Stimulated activated CD4-positive, alpha-beta T cell treated with anti-CD3 and anti-CD28 coated beads, Interleukin-15, amount 100 ng/mL, for 24 hours (primary cell): Measurements from ENCODE around the gene CFAP68.
"Not testable (repeated sequence)": the region's sequence is repeated elsewhere in the genome, so short reads cannot be mapped to it uniquely, and the experiment has no call there.

Experiments used
- DNase-seq: peaks from one replicate; pipeline ENCODE4 v3.0.0-alpha.2; 2020

Gene CFAP68

GRCh38 chr11:111870886-111871692 lies 8.3 kb upstream of the CFAP68 start, which contains the start of gene ALG9:
Gene ALG9, minus strand, starts transcription at chr11:111871581. Its CDS starts 99 bp downstream, at chr11:111871482.
- DNase-seq, result peak; percentile 92

GRCh38 chr11:111871693-111872161 lies 7.6 kb upstream of the CFAP68 start:
- DNase-seq, result no peak

- no peak for DNase-seq
Observed at GRCh38 chr11:111878385-111878848, 924 bp upstream of the CFAP68 start.

GRCh38 chr11:111879637-111879960 lies 258 bp downstream of the CFAP68 start:
- DNase-seq, result no peak

- no peak for DNase-seq
Observed at GRCh38 chr11:111882202-111882601, 2.9 kb downstream of the CFAP68 start.

- DNase-seq, result not testable (repeated sequence)
Observed at GRCh38 chr11:111885053-111885452, 5.7 kb downstream of the CFAP68 start.

- DNase-seq, result no peak
Observed at GRCh38 chr11:111886032-111886431, 6.7 kb downstream of the CFAP68 start.

GRCh38 chr11:111886844-111887243 lies 7.5 kb downstream of the CFAP68 start:
- no peak for DNase-seq

- no peak for DNase-seq
Observed at GRCh38 chr11:111905411-111905810, 26.1 kb downstream of the CFAP68 start.

GRCh38 chr11:111906680-111907079 lies 27.3 kb downstream of the CFAP68 start:
- no peak for DNase-seq

- DNase-seq, result no peak
Observed at GRCh38 chr11:111908639-111909305, 29.4 kb downstream of the CFAP68 start.

- DNase-seq, result no peak
Observed at GRCh38 chr11:111909378-111909777, 30.0 kb downstream of the CFAP68 start.

GRCh38 chr11:111910676-111911562 lies 31.6 kb downstream of the CFAP68 start:
- no peak for DNase-seq

- DNase-seq, result no peak
Observed at GRCh38 chr11:111911563-111912401, 32.4 kb downstream of the CFAP68 start, which contains the start of gene CRYAB. Gene CRYAB, minus strand, starts transcription at chr11:111911770. Its CDS starts 46 bp downstream, at chr11:111911724.

GRCh38 chr11:111912535-111912934 lies 33.2 kb downstream of the CFAP68 start, which contains the start of gene HSPB2:
Gene HSPB2, plus strand, starts transcription at chr11:111912734. Its CDS starts 96 bp downstream, at chr11:111912830.
- no peak for DNase-seq

- no peak for DNase-seq
Observed at GRCh38 chr11:111913031-111913861, 33.9 kb downstream of the CFAP68 start.

- no peak for DNase-seq
Observed at GRCh38 chr11:111913997-111914396, 34.7 kb downstream of the CFAP68 start.

- DNase-seq, result no peak
Observed at GRCh38 chr11:111916768-111917167, 37.4 kb downstream of the CFAP68 start.

GRCh38 chr11:111917312-111917711 lies 38.0 kb downstream of the CFAP68 start:
- DNase-seq, result no peak

- DNase-seq, result no peak
Observed at GRCh38 chr11:111917788-111918187, 38.4 kb downstream of the CFAP68 start.
